OCI-LY1 (cell line): Measurements from ENCODE around the gene SLC2A1.

ENCODE experiments used
- EZH2 ChIP-seq: fragments of 200-600 bp; sonication (generic), shearing (Covaris generic); IDR thresholded peaks from 2 replicates; pipeline ENCODE4 v1.8.0; 2017; ENCODE audit warnings: borderline replicate concordance, mixed run types, mild to moderate bottlenecking, antibody characterized with exemption, low read length, moderate library complexity, mixed read lengths
- TF ChIP-seq, protein P1 (sequence below): fragments of 200-600 bp; sonication (generic), shearing (Covaris generic); IDR thresholded peaks from 2 replicates; pipeline ENCODE4 v1.5.1; 2017; ENCODE audit warnings: mild to moderate bottlenecking, antibody characterized with exemption, low read length, moderate library complexity, mixed read lengths

DNA sequence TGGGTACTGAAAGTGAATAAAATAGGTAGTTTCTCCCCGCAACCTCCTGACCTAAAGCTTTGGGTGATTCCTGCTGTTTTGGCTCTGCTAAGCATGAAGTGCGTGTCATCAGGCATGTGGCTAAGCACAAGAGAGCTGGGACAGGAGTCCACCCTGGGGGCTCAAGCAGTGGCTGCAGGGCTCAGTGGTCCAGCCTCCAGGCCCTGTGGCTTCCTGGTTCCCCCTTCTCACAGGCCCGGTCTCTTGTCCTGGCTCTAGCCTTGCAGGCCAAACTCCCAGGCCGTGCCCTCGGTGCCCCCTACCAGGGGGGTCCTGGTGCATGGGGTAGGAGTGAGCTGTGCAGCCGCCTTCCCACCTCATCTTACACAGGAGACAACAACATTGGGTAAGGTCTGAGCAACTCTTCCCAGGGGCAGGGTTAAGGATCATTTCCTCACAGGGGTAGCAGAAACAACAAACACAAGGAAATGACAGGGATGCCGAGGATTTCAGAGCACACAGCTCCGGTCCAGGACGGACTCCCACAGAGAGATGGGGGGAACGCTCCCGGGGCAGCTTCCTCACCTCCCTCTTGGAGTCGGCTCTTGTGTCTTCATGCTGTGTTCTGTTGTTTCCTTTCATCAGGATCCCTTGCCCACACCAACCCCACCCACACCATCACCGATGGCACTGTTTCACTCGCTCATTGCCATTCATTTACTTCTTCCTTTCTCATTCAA, 19.8 kb upstream of the SLC2A1 start:
- TF ChIP-seq, protein P1, sequence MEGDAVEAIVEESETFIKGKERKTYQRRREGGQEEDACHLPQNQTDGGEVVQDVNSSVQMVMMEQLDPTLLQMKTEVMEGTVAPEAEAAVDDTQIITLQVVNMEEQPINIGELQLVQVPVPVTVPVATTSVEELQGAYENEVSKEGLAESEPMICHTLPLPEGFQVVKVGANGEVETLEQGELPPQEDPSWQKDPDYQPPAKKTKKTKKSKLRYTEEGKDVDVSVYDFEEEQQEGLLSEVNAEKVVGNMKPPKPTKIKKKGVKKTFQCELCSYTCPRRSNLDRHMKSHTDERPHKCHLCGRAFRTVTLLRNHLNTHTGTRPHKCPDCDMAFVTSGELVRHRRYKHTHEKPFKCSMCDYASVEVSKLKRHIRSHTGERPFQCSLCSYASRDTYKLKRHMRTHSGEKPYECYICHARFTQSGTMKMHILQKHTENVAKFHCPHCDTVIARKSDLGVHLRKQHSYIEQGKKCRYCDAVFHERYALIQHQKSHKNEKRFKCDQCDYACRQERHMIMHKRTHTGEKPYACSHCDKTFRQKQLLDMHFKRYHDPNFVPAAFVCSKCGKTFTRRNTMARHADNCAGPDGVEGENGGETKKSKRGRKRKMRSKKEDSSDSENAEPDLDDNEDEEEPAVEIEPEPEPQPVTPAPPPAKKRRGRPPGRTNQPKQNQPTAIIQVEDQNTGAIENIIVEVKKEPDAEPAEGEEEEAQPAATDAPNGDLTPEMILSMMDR: no peak
- no peak for TF ChIP-seq EZH2
